GM23338 (cell line): ENCODE data around the gene PTH1R.

ENCODE experiments used
- POLR2AphosphoS5 ChIP-seq: IDR thresholded peaks from 2 replicates; pipeline ENCODE4 v1.6.1; 2016; ENCODE audit warnings: antibody characterized with exemption, low read depth
- STAT1 ChIP-seq: IDR thresholded peaks from one replicate; pipeline ENCODE4 v1.6.1; 2016; ENCODE audit warnings: antibody characterized with exemption; ENCODE audit not compliant: unreplicated experiment
- TF ChIP-seq, protein P1 (sequence below), 2 experiments: fragments of 200-600 bp in 1 of 2; sonication (generic) in 1 of 2; conservative IDR thresholded peaks; 2 replicates each; pipeline versions ENCODE4 v1.5.1 to v1.6.1; 2016 to 2017; ENCODE audit warnings: antibody characterized with exemption in 2 of 2, low read depth in 2 of 2, mild to moderate bottlenecking in 2 of 2, moderate library complexity in 1 of 2

DNA sequence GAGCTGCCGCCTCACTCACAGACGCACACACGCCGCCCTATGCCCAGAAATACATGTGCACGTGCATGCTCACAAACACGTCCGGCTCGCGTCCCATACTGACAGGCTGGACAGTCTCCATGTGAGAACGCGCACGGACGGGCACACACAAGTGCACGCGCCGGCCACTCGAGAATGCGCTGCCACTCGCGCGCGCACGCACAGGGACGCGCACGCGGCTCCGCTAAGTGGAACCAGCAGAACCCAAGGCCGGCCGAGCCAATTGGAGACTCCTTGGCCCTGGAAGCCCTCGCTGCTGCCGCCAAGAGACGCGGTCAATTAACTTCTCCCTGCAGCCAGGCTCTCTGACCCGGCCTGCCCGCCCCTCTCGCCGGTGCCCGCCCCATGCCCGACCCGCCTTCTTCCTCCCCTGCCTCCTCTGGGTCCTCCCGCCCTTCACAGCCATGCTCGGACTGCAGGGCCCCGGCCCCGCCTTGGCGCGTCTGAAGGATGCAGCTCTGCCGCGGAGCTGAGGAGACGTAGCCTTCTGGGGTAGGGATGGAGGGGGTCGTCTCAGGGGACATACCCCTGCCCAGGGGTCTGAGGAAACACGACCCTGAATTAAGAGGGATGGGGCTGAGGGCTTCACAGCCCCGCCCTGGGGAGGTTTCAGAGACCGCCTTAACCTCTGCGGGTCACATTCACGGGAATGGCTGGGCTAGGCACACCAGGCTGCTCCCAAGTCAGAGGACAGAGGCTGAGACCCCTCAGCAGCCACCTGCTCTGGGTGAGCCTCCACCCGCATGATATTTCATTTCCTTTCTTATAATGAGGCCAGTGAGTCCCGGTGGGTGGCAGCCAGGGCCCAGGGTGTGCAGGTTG is 15.0 kb downstream of the PTH1R start:
- TF ChIP-seq, protein P1, sequence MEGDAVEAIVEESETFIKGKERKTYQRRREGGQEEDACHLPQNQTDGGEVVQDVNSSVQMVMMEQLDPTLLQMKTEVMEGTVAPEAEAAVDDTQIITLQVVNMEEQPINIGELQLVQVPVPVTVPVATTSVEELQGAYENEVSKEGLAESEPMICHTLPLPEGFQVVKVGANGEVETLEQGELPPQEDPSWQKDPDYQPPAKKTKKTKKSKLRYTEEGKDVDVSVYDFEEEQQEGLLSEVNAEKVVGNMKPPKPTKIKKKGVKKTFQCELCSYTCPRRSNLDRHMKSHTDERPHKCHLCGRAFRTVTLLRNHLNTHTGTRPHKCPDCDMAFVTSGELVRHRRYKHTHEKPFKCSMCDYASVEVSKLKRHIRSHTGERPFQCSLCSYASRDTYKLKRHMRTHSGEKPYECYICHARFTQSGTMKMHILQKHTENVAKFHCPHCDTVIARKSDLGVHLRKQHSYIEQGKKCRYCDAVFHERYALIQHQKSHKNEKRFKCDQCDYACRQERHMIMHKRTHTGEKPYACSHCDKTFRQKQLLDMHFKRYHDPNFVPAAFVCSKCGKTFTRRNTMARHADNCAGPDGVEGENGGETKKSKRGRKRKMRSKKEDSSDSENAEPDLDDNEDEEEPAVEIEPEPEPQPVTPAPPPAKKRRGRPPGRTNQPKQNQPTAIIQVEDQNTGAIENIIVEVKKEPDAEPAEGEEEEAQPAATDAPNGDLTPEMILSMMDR (conservative IDR thresholded peaks at IDR 0.05; ENCODE audit: low read depth in 2 of 2), result peak in 1 of 2 experiments; percentile 40; a peak in 2 of 4 replicates
- TF ChIP-seq STAT1, result no peak
- TF ChIP-seq POLR2AphosphoS5, result peak; percentile 27; the same call in 1 of the 2 replicates
